PC-9 (cell line): ENCODE data around the gene TTLL9.

Experiments used
- EZH2 ChIP-seq: fragments of 200-600 bp; sonication (generic); IDR thresholded peaks from 2 replicates; pipeline ENCODE4 v1.8.0; 2017; ENCODE audit warnings: antibody characterized with exemption, low read depth
- TF ChIP-seq, protein P1 (sequence below): fragments of 200-600 bp; sonication (generic); conservative IDR thresholded peaks from 2 replicates; pipeline ENCODE4 v1.6.1; 2017; ENCODE audit warnings: mixed run types, antibody characterized with exemption, mild to moderate bottlenecking, moderate library complexity

DNA sequence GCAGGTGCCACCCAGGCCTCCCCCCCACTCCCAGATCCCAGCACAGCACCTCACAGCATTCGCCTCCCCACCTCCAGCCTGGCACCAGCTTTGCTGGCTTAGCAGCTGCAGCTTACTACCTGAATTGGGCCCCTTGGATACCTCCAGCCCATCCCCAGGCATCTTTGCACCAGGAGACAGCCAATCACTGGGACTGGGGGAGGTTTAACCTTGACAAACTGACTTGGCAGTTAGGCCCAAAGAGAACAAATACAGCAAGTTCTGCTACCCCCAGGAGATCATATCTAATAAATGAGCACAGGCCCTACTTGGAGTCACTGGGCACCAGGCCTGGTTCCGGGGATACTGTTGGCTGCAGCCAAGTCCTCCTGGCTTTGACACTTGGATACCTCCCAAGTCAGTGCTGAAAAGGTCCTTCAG is 72.6 kb downstream of the TTLL9 start:
- TF ChIP-seq, protein P1, sequence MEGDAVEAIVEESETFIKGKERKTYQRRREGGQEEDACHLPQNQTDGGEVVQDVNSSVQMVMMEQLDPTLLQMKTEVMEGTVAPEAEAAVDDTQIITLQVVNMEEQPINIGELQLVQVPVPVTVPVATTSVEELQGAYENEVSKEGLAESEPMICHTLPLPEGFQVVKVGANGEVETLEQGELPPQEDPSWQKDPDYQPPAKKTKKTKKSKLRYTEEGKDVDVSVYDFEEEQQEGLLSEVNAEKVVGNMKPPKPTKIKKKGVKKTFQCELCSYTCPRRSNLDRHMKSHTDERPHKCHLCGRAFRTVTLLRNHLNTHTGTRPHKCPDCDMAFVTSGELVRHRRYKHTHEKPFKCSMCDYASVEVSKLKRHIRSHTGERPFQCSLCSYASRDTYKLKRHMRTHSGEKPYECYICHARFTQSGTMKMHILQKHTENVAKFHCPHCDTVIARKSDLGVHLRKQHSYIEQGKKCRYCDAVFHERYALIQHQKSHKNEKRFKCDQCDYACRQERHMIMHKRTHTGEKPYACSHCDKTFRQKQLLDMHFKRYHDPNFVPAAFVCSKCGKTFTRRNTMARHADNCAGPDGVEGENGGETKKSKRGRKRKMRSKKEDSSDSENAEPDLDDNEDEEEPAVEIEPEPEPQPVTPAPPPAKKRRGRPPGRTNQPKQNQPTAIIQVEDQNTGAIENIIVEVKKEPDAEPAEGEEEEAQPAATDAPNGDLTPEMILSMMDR = no peak
- TF ChIP-seq EZH2 = no peak
